Activated CD4-positive, alpha-beta T cell treated with anti-CD3 and anti-CD28 coated beads, Interleukin-2, amount 50 U/mL, for 24 hours (primary cell): ENCODE data around the gene RIMS3.
"Not testable (repeated sequence)": the region's sequence is repeated elsewhere in the genome, so short reads cannot be mapped to it uniquely, and the experiment has no call there.

ENCODE experiments used
- DNase-seq, 2 donors: peaks; one replicate each; pipeline ENCODE4 v3.0.0-alpha.2; 2020; ENCODE audit warnings: low read depth in 1 of 2, low spot score in 1 of 2

RIMS3 gene

DNA sequence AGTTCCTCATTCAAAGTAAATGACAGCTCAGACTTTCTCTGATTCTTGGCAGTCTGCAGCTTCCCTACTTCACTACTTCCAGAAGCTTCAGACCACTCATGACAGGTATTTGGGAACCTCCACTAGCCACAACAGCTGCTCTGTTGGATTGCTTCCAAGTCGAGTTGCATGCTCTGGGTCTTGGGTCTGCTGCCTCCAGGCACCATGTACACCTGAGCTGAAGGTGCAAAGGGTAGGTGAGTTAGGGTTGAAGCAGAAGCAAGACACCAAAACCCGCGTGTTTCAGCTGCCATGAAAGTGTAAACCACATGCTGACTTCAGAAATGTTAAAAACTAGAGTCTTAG is 71.3 kb downstream of the RIMS3 start:
- no peak for DNase-seq

DNA sequence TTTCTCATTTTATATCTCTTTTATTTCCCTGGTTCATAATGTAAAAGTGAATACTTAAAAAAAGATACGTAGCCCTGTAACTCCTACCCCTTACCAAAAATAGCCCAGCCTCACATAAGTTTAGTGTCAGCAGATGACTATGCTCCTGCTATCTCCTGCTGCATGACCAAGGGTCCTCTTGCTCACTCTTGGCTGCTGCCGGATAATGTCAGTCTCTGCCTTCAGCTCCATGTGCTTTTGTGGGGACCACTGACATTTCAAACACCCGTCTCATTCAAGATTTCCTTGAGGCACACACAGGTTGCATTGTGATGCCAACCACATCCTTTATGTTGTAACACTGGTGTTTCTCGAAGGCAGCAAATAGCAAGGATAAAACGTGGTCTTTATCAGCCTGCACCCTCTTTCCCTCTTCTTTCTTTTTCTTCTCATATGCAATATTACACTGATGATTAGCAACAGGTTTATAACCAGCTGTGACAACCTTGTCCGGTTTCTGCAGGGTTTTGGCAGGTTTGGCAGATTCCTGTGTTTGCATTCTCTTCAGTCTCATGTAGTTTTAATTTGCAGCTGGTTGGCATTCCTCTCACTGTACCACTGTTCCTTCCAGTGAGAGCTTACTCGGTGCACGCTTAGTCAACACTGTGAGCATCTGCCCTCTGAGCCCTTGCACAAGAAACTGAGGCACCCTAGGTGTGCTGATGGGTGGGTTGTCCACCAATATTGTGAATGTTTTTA is 71.9 kb downstream of the RIMS3 start:
- no peak for DNase-seq

DNA sequence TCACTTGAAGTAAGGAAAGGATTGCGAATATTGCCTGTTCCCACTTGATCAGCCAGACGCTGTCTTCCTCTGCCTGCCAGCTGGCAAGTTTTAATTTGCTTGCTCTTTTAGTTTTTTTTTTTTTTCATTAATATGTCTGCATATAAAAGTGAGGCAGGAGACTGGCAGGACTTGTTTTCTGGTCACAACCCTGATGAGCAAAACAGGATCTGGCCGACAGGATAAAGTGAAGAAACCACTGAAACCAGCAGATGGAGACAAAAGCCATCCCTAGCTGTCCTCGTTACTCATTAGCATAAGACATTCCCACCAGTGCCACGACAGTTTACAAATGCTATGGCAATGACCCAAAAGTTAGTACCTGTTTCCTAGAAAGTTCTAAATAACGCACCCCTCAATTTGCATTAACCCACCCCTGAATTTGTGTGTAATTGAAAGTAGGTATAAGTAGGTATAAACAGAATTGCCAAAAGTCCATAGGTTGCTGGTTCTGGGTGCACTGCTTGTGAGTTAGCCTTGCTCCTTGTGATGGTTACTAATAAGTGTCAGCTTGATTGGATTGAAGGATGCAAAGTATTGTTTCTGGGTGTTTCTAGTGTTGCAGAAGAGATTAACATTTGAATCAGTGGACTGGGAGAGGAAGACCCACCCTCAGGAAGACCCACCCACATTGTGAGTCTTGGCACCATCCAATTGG is 73.2 kb downstream of the RIMS3 start:
- no peak for DNase-seq

DNA sequence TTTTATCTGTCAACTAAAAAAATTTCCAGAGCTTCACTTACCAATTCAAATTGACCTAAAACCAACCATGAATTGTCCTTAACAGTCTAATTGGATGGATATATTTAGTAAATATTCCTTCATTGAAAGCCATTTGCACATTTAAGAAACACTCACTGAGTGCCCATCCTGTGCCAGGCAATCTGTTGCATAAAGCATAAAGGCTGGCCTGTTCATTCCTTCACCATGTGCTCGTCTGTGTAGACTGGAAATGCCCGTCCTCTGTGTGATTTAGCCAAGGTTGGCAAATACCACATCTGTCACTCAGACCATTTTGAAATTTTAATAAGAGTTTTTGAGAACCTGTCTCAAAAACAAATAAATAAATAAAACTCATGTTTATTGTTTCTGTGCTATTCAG is 76.9 kb downstream of the RIMS3 start:
- no peak for DNase-seq

DNA sequence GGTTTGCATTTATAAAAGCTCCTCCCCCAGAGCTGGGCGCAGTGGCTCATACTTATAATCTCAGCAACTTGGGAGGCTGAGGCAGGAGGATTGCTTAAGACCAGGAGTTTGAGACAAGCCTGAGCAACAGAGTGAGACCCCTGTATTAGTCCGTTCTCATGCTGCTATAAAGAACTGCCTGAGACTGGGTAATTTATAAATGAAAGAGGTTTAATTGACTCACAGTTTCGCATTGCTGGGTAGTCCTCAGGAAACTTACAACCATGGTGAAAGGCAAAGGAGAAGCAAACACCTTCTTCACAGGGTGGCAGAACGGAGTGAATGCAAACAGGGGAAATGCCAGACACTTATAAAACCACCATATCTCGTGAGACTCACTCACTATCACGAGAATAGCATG is 81.5 kb downstream of the RIMS3 start:
- DNase-seq = no peak

DNA sequence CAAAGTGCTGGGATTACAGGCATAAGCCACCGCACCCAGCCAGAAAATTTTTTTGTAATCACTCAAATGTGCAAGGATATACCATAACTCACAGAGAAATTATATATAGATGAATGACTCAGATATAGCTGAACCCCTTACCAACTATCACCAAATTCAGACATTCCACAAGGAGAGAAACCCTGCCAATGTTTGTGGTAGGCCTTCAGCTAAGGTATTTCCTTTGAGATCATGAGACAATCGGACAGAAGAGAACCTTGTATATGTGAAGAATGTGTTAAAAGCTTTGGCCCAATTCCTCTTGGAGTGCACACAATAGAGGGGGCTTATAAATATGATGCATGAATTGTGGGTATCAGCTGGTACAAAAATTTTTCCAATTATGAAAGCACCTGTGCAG is 83.4 kb downstream of the RIMS3 start:
- DNase-seq = no peak

DNA sequence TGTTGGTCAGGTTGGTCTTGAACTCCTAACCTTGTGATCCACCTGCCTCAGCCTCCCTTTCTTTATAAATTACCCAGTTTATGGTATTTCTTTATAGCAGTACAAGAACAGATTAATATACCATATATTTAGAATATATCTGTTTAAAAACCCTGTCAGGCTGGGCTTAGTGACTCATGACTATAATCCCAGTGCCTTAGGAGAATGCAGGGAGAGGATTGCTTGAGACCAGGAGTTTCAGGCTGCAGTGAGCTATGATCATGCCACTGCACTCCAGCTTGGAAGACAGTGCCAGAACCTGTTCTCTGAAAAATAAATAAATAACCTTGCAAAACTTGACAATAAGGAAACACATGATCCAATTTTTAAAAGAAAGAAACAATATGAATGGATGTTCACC is 90.1 kb downstream of the RIMS3 start:
- DNase-seq = no peak

DNA sequence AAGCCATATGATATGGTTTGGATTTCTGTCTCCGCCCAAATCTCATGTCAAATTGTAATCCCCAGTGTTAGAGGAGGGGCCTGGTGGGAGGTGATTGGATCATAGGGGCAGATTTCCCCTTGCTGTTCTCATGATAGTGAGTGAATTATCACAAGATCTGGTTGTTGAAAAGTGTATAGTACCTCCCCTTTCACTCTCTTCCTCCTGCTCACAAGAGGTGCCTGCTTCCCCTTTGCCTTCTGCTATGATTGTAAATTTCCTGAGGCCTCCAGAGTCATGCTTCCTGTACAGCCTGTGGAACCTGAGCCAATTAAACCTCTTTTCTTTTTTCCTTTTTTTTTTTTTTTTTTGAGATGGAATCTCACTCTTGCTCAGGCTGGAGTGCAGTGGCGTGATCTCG is 90.7 kb downstream of the RIMS3 start:
- not testable (repeated sequence) for DNase-seq
